GM21528 (cell line): ENCODE results near the gene USP2.

Source experiments
- ATAC-seq: cut with Tn5 transposase; IDR thresholded peaks from one replicate; pipeline ENCODE4 v1.9.1; 2021; ENCODE audit warnings: mild to moderate bottlenecking, moderate library complexity; ENCODE audit not compliant: unreplicated experiment, low FRiP score

USP2 gene

GRCh38 chr11:119377112-119377901, 4.2 kb downstream of the USP2 start:
- ATAC-seq = no peak

DNA sequence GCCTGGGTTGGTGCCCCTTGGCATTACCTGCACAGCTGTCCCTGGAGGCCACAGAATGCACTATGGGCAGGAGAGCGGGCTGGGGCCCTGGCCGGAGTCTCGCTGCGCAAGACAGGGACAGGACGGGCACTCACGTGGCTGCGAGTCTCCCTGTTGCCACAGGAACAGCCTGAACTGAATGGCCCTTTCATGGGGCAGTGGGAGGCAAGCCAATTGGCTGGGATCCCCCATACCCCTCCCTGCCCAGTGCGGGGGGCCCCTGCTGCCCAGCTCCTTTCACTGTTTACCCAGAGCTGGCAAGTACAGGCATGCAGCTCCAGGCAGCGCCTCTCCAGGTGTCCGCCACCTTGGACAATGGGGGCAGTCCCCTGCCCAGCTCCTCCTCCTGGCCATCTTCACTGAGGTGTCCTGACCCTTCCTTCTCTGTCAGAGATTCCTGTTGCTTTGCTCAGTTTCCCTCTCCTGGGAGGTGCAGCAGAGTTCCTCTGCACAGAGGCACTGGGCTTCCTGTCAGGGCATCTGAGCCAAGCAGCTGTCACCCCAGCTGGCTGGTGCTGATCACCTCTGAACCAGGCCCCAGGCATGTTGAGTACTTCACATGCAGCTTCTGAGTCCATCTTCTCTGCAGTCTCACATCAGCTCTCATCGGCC, 5.2 kb downstream of the USP2 start:
- ATAC-seq = no peak

- ATAC-seq = no peak
Measured at GRCh38 chr11:119375337-119376196, 5.9 kb downstream of the USP2 start.

DNA sequence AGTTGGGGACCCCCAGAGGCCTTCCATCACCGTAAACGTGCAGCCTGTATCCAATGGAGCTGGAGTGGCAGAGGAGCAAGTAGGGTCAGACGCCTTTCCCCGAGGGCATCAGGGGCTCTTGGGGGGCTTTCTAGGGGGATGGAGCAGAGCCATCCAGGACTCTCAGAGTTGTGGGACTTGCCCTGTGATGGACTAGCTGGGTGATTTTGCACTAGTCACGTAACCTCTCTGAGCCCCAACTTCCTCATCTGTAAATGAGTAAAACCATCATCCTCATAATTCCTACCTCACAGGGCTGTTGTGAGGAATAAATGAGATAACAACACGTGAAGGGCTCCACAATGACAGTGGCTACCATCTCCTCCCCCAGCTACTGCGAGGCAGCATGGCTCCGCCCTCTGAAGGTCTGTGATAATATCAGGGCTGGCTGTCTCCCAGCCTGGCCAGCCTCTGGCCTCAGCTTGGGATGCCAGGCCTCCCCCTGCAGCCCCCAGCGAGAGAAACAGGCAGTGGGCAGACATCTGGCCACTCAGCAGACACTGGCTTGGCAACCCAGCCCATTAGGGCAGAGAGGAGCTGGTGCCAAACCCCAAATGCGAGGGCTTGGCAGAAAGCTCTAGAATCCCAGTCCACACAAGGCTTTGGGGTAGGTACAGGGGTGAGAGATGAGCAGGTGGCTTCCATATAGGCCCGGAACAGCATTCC, 6.7 kb downstream of the USP2 start:
- ATAC-seq = no peak

DNA sequence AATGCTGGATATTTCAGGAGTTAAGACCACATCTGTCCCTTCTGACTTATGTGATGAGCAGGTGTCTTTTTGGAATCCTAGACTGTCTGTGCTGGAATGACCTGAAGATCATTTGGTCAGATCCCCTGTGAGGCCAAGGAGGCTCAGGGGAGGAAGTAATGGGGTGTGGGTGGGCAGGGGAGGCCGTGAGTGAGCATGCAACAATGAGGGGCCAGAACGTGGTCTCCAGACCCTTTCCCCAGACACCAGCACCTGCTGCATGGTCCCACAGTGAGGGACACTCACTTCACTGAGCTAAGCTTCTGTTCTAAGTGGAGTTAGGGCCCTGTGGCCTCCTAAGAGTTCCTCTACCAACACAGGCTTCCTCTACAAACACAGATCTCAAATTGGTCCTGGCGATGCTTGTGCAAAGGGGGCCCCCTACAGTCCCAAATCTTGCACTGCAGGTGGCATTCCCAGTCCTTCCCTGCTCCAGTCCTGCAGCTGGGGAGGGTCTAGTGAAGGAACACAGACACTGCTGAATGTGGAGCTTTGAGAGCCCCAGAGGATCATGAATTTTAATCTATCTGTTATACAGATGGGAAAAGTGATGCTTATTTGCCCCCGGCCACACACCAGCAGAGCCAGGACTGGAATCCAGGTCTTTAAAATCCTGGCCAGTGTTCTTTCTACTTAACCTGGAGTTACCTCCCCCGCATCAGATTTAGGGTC, 7.4 kb downstream of the USP2 start:
- no peak for ATAC-seq

GRCh38 chr11:119373059-119373920, 8.2 kb downstream of the USP2 start:
- no peak for ATAC-seq

- no peak for ATAC-seq
Measured at GRCh38 chr11:119372260-119373058, 9.0 kb downstream of the USP2 start.

GRCh38 chr11:119371778-119372182, 9.7 kb downstream of the USP2 start:
- no peak for ATAC-seq

- no peak for ATAC-seq
Measured at GRCh38 chr11:119371067-119371601, 10.4 kb downstream of the USP2 start.

DNA sequence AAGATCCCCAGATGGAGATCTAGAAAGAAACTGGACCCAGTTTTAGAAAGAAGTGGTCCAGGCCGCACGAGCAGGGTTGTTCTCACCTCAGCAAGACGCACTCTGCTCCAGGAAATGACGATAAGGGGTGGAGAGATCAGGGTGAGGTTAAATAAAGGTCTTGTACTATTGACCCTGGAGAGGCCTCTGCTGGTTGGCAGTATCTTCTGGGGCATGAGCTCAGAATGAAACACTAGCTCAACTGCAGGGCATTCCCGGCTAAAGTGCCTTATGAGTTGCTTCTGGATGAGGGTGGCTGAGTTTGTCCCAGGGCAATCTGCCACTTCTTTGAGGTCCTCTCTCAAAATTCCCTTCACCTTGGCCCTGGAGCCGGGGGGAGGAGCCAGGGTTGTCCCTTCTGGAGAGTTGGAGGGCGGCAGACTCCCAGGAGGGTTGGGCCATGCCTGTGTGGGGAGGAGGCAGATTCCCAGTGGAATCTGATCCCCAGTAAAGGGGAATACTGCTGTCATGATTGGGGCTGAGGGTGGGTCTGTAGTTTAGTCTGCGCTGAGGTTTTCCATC, 10.9 kb downstream of the USP2 start:
- no peak for ATAC-seq

DNA sequence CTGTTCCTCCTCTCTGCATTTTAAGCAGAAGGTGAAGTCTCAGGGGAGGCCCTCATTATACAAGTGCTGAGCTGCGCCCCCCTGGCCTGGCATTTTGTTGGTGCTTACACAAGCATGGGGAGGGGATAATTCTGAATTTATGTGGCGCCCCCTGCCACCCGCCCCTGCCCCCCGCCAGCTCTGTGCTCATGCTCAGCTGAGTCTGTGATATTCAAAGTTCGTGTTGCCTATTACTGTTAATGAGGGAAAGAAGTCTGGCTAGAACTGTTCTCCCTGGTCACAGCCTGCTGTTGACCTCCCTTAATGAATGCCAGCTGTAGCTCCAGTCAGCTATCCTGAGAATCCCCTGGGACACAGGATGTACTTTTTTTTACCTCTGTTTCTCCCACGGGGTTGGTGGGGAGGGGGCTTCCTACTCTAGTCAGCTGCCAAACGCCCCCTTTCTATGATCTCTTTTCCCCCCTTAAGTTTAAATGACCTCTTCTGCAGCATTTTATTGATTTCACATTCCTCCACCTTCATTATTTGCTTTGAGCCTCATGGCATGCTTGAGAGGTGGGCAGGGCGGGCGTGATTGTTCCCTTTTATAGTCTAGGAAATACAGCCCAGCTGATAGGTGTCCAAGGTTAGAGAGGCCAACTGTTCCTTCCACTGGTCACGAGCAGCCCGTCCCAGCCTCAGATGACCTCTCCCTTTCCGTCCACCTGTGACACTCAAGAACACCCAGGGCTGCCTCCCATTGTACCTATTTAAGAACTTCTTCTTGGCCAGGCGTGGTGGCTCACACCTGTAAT, 12.2 kb downstream of the USP2 start:
- no peak for ATAC-seq

GRCh38 chr11:119368121-119369034, 13.1 kb downstream of the USP2 start:
- no peak for ATAC-seq

DNA sequence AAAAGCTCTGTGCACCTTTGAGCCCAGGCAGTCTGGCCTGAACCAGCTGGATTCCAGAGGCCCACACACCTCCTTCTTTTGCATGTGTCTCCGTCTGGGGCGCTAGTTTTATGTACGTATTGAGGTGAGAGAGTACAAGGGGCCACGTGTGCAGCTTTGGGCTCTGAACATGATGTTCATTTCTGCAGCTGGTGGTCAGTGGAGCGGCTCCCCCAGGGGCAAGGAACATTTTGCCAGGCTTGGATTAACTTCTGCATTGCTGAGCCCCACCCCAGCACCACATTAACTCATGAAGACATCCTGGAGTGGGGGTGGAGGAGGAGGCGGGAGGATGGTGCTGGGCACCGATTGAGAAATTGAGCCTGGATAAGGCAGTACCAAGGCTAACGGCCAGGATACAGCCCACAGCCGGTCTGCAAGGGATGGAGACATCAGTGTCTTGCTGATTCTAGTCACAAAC, 13.8 kb downstream of the USP2 start:
- ATAC-seq = no peak

- ATAC-seq = no peak
Measured at GRCh38 chr11:119366690-119367620, 14.5 kb downstream of the USP2 start.
